Gastrocnemius medialis (tissue), 4 donors: ENCODE results near the gene CAMTA1.

Experiments used
- CTCF ChIP-seq, 5 experiments: fragments of 450-650 bp in 3 of 5; fragments of 200-600 bp in 2 of 5; sonication (generic) in 2 of 5; IDR thresholded peaks in 4 of 5; conservative IDR thresholded peaks in 1 of 5; 1 replicate in 4 of 5; 2 replicates in 1 of 5; pipeline ENCODE4 v1.5.1; 2016 to 2019; ENCODE audit warnings: antibody characterized with exemption in 5 of 5, mild to moderate bottlenecking in 3 of 5, moderate library complexity in 3 of 5
- POLR2A ChIP-seq, 2 donors: fragments of 450-650 bp; IDR thresholded peaks; one replicate each; pipeline ENCODE4 v1.6.1; 2017; ENCODE audit warnings: antibody characterized with exemption in 2 of 2, mild to moderate bottlenecking in 2 of 2, moderate library complexity in 2 of 2

- TF ChIP-seq CTCF (IDR thresholded peaks at IDR 0.05 in 4 of 5, conservative IDR thresholded peaks at IDR 0.05 in 1 of 5) (no peak), POLR2A (IDR thresholded peaks at IDR 0.05) (no peak)
Observed at GRCh38 chr1:7232441-7233236, 447.4 kb downstream of the CAMTA1 start.
